DOHH2 (cell line): ENCODE data around the gene OCLN.

Experiments used
- CTCF ChIP-seq: fragments of 200-600 bp; sonication (generic); IDR thresholded peaks from one replicate; pipeline ENCODE4 v1.5.1; 2014; ENCODE audit warnings: antibody characterized with exemption, mild to moderate bottlenecking, low read depth, low read length; ENCODE audit not compliant: poor library complexity, severe bottlenecking
- EZH2phosphoT487 ChIP-seq: fragments of 200-600 bp; sonication (generic); IDR thresholded peaks from 2 replicates; pipeline ENCODE4 v1.6.1; 2017; ENCODE audit warnings: borderline replicate concordance, mild to moderate bottlenecking, antibody characterized with exemption, low read length, moderate library complexity, mixed read lengths

- TF ChIP-seq CTCF (no peak), EZH2phosphoT487 (no peak)
Measured at GRCh38 chr5:69489246-69489645, 3.3 kb upstream of the OCLN start.
